Measurements from ENCODE around the gene C1R. TPM values are rescaled to one million over a fixed set of nuclear protein-coding genes. Genes with fewer than 3 reads are reported as not detected.
"Not testable (repeated sequence)": the region's sequence is repeated elsewhere in the genome, so short reads cannot be mapped to it uniquely, and the experiment has no call there.

Gene C1R
- total and polyA plus RNA-seq, 4 donors = 268 to 525 (median 434) TPM

DNA sequence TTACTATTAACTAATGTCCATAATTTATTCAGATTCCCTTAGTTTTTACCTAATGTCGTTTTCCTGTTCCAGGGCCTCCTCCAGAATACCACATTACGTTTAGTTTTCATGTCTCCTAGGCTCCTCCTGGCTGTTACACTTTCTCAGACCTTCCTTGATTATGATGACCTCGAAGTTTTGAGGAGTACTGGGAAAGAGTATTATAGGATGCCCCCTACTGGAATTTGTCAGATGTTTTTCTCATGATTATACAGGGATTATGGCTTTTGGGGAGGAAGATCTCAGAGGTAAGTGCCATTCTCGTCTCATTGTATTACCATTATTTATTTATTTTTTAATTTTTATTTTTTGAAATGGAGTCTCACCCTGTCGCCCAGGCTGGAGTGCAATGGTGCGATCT lies 49.4 kb downstream of the C1R start:
- WGBS, 2 donors = 38 to 46% methylated on average over 6 of the region's 6 CpGs
- Histone ChIP-seq H3K9me3 (ENCODE audit: control insufficient read depth in 4 of 4, insufficient read depth in 3 of 4, low read length in 3 of 4) (no peaks in the 10 kb centered on the region), H3K36me3 (ENCODE audit: control insufficient read depth in 4 of 4, insufficient read depth in 4 of 4, low read length in 4 of 4) (no peaks in the 10 kb centered on the region), H3K4me1 (ENCODE audit: control insufficient read depth in 5 of 5, insufficient read depth in 5 of 5, low read length in 5 of 5) (no peaks in the 10 kb centered on the region), H3K27me3 (ENCODE audit: control insufficient read depth in 3 of 3, insufficient read depth in 3 of 3, low read length in 2 of 3) (no peaks in the 10 kb centered on the region), H3K4me3 (no peak overlapping the region), H3K27ac (ENCODE audit: low read depth in 1 of 2, low read length in 1 of 2) (no peak overlapping the region), H3K9ac (ENCODE audit: insufficient read depth in 1 of 2, low read length in 2 of 2) (no peak overlapping the region)
- ATAC-seq (ENCODE audit: insufficient read depth, low FRiP score) (peak; percentile 69), DNase-seq (peak in 2 of 3 donors; percentile 31 to 43)
- TF ChIP-seq, protein P1, sequence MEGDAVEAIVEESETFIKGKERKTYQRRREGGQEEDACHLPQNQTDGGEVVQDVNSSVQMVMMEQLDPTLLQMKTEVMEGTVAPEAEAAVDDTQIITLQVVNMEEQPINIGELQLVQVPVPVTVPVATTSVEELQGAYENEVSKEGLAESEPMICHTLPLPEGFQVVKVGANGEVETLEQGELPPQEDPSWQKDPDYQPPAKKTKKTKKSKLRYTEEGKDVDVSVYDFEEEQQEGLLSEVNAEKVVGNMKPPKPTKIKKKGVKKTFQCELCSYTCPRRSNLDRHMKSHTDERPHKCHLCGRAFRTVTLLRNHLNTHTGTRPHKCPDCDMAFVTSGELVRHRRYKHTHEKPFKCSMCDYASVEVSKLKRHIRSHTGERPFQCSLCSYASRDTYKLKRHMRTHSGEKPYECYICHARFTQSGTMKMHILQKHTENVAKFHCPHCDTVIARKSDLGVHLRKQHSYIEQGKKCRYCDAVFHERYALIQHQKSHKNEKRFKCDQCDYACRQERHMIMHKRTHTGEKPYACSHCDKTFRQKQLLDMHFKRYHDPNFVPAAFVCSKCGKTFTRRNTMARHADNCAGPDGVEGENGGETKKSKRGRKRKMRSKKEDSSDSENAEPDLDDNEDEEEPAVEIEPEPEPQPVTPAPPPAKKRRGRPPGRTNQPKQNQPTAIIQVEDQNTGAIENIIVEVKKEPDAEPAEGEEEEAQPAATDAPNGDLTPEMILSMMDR (IDR thresholded peaks at IDR 0.05; ENCODE audit: control extremely low read depth, extremely low read depth) = peak; percentile 31

DNA sequence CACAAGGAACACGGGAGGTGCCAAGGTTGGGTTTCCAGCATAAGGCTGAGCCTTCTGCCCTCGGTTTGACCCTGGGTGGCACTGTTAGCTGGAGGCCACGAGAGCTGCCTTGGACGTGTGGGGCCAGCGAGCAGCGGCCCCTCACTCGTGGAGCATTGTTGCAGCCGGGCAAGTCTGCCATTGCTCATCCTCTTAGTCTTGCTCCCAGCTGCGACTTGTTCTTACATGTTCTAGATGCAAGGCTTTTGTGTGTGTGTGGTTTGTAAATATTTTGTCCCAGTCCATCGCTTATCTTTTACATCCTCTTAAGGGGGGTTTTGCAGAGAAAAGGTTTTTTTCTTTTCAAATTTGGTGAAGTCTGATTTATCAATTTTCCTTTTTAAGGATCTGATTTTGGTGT lies 52.8 kb downstream of the C1R start:
- no peaks in the 10 kb centered on the region for H3K27me3 ChIP-seq (ENCODE audit: control insufficient read depth in 3 of 3, insufficient read depth in 3 of 3, low read length in 2 of 3)
- ATAC-seq (ENCODE audit: insufficient read depth, low FRiP score) (no peak), DNase-seq (no peak)
- no peaks in the 10 kb centered on the region for H3K9me3 ChIP-seq (ENCODE audit: control insufficient read depth in 4 of 4, insufficient read depth in 3 of 4, low read length in 3 of 4)
- no peak overlapping the region for H3K27ac ChIP-seq (ENCODE audit: low read depth in 1 of 2, low read length in 1 of 2)
- no peak overlapping the region for H3K9ac ChIP-seq (ENCODE audit: insufficient read depth in 1 of 2, low read length in 2 of 2)
- no peaks in the 10 kb centered on the region for H3K4me1 ChIP-seq (ENCODE audit: control insufficient read depth in 5 of 5, insufficient read depth in 5 of 5, low read length in 5 of 5)
- 77 to 86% methylated on average over 10 of the region's 10 CpGs for WGBS, 2 donors
- no peaks in the 10 kb centered on the region for H3K36me3 ChIP-seq (ENCODE audit: control insufficient read depth in 4 of 4, insufficient read depth in 4 of 4, low read length in 4 of 4)
- TF ChIP-seq, protein P1 (IDR thresholded peaks at IDR 0.05; ENCODE audit: control extremely low read depth, extremely low read depth) = no peak
- H3K4me3 ChIP-seq = no peak overlapping the region

DNA sequence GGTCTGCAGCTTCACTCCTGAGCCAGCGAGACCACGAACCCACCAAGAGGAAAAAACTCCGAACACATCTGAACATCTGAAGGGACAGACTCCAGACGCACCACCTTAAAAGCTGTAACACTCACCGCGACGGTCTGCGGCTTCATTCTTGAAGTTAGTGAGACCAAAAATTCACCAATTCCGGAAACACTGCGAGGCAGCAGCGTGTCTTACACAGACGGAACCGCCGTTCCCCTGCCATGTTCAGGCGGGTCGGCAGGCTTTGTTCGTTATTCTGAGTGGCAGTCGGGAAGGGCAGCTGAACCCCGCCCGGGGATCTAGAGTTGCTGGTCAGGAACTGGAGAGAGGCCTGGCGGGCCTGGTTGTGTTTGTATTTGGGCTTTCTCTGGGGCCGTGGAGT lies 53.7 kb downstream of the C1R start:
- no peaks in the 10 kb centered on the region for H3K36me3 ChIP-seq (ENCODE audit: control insufficient read depth in 4 of 4, insufficient read depth in 4 of 4, low read length in 4 of 4)
- H3K27me3 ChIP-seq (ENCODE audit: control insufficient read depth in 3 of 3, insufficient read depth in 3 of 3, low read length in 2 of 3) = no peaks in the 10 kb centered on the region
- WGBS, 2 donors = 93 to 94% methylated on average over 22 of the region's 22 CpGs
- H3K27ac ChIP-seq (ENCODE audit: low read depth in 1 of 2, low read length in 1 of 2) = no peak overlapping the region
- TF ChIP-seq, protein P1 (IDR thresholded peaks at IDR 0.05; ENCODE audit: control extremely low read depth, extremely low read depth) = no peak
- no peaks in the 10 kb centered on the region for H3K4me1 ChIP-seq (ENCODE audit: control insufficient read depth in 5 of 5, insufficient read depth in 5 of 5, low read length in 5 of 5)
- ATAC-seq (ENCODE audit: insufficient read depth, low FRiP score) (no peak), DNase-seq (no peak)
- no peaks in the 10 kb centered on the region for H3K9me3 ChIP-seq (ENCODE audit: control insufficient read depth in 4 of 4, insufficient read depth in 3 of 4, low read length in 3 of 4)
- no peak overlapping the region for H3K9ac ChIP-seq (ENCODE audit: insufficient read depth in 1 of 2, low read length in 2 of 2)
- H3K4me3 ChIP-seq = no peak overlapping the region

DNA sequence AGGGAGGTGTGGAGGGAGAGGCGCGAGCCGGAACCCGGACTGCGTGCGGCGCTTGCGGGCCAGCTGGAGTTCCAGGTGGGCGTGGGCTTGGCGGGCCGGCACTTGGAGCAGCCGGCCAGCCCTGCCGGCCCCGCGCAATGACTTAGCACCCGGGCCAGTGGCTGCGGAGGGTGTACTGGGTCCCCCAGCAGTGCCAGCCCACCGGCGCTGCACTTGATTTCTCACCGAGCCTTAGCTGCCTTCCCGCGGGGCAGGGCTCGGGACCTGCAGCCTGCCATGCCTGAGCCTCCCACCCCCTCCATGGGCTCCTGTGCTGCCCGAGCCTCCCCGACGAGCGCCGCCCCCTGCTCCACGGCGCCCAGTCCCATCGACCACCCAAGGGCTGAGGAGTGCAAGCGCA lies 54.8 kb downstream of the C1R start:
- not testable (repeated sequence) for H3K4me1 ChIP-seq (ENCODE audit: control insufficient read depth in 5 of 5, insufficient read depth in 5 of 5, low read length in 5 of 5); H3K9ac ChIP-seq (ENCODE audit: insufficient read depth in 1 of 2, low read length in 2 of 2); DNase-seq; H3K27me3 ChIP-seq (ENCODE audit: control insufficient read depth in 3 of 3, insufficient read depth in 3 of 3, low read length in 2 of 3); H3K36me3 ChIP-seq (ENCODE audit: control insufficient read depth in 4 of 4, insufficient read depth in 4 of 4, low read length in 4 of 4); H3K27ac ChIP-seq (ENCODE audit: low read depth in 1 of 2, low read length in 1 of 2); H3K9me3 ChIP-seq (ENCODE audit: control insufficient read depth in 4 of 4, insufficient read depth in 3 of 4, low read length in 3 of 4); H3K4me3 ChIP-seq; ATAC-seq (ENCODE audit: insufficient read depth, low FRiP score)
- 94 to 98% methylated on average over 25 to 32 of the region's 32 CpGs for WGBS, 2 donors

Measured in lung (tissue), 12 donors.